HEK293 (cell line): ENCODE results near the gene PCDHGC5.

ENCODE experiments used
- CTCF ChIA-PET: fragments of 350-600 bp; formaldehyde crosslinking; extraction: SDS; loops from one replicate; lab custom pipeline; 2021; ENCODE audit warnings: antibody characterized with exemption; lab: Yijun Ruan, JAX
- POLR2A ChIA-PET: fragments of 300-600 bp; formaldehyde crosslinking; extraction: SDS; loops from one replicate; lab custom pipeline; 2020; ENCODE audit warnings: antibody characterized with exemption, inconsistent platforms; lab: Yijun Ruan, JAX
- H3K27ac ChIP-seq: fragments of 200-500 bp; sonication (Bioruptor generic); 2 replicates; pipeline ENCODE4 v1.5.1; 2014; ENCODE audit warnings: low read depth, low read length, control low read depth, inconsistent platforms; ENCODE audit errors: extremely low read depth
- H3K36me3 ChIP-seq, 2 experiments: fragments of 200-500 bp in 1 of 2; sonication (Bioruptor generic) in 1 of 2; 1 replicate in 1 of 2; 2 replicates in 1 of 2; pipeline ENCODE4 v1.5.1; 2014 to 2017; ENCODE audit warnings: inconsistent platforms in 2 of 2, low read length in 2 of 2; ENCODE audit not compliant: control insufficient read depth in 2 of 2, insufficient read depth in 1 of 2
- H3K4me1 ChIP-seq: fragments of 200-500 bp; sonication (Bioruptor generic); 2 replicates; pipeline ENCODE4 v1.5.1; 2014; ENCODE audit warnings: mild to moderate bottlenecking, low read length, inconsistent platforms; ENCODE audit not compliant: control insufficient read depth, insufficient read depth
- H3K4me3 ChIP-seq: 2 replicates; pipeline ENCODE4 v1.5.1; 2011; ENCODE audit warnings: low read depth, mild to moderate bottlenecking, control low read depth, low read length, moderate library complexity
- H3K9me3 ChIP-seq: fragments of 200-500 bp; sonication (Bioruptor generic); 2 replicates; pipeline ENCODE4 v1.5.1; 2014; ENCODE audit warnings: low read depth, low read length, inconsistent platforms; ENCODE audit not compliant: control insufficient read depth, insufficient read depth
- BCL11B ChIP-seq: fragments of 450-650 bp; formaldehyde crosslinking; IDR thresholded peaks from 2 replicates; pipeline ENCODE4 v1.5.1; 2016; ENCODE audit warnings: low read depth, missing biosample characterization, missing genetic modification characterization
- FEZF1 ChIP-seq: fragments of 450-650 bp; formaldehyde crosslinking; IDR thresholded peaks from 2 replicates; pipeline ENCODE4 v1.5.1; 2016; ENCODE audit warnings: missing biosample characterization, missing genetic modification characterization
- GLIS1 ChIP-seq: fragments of 450-650 bp; formaldehyde crosslinking; IDR thresholded peaks from 2 replicates; pipeline ENCODE4 v1.5.1; 2016; ENCODE audit warnings: missing biosample characterization, missing genetic modification characterization
- GLIS2 ChIP-seq: fragments of 450-650 bp; formaldehyde crosslinking; IDR thresholded peaks from 2 replicates; pipeline ENCODE4 v1.5.1; 2016; ENCODE audit warnings: missing biosample characterization, missing genetic modification characterization
- KLF16 ChIP-seq: fragments of 450-650 bp; formaldehyde crosslinking; IDR thresholded peaks from 2 replicates; pipeline ENCODE4 v1.5.1; 2017; ENCODE audit warnings: missing biosample characterization, missing genetic modification characterization
- KLF8 ChIP-seq: fragments of 450-650 bp; formaldehyde crosslinking; IDR thresholded peaks from 2 replicates; pipeline ENCODE4 v1.5.1; 2016; ENCODE audit warnings: missing biosample characterization, missing genetic modification characterization
- SP2 ChIP-seq: fragments of 450-650 bp; formaldehyde crosslinking; IDR thresholded peaks from 2 replicates; pipeline ENCODE4 v1.5.1; 2016; ENCODE audit warnings: missing biosample characterization, missing genetic modification characterization
- TRIM28 ChIP-seq: IDR thresholded peaks from 2 replicates; pipeline ENCODE4 v1.6.1; 2011; ENCODE audit warnings: low read length, control low read depth, borderline replicate concordance
- ZFP41 ChIP-seq: fragments of 450-650 bp; formaldehyde crosslinking; IDR thresholded peaks from 2 replicates; pipeline ENCODE4 v1.5.1; 2016; ENCODE audit warnings: missing biosample characterization, missing genetic modification characterization, borderline replicate concordance
- ZNF114 ChIP-seq: fragments of 450-650 bp; formaldehyde crosslinking; IDR thresholded peaks from 2 replicates; pipeline ENCODE4 v1.5.0; 2017; ENCODE audit warnings: missing biosample characterization, missing genetic modification characterization
- ZNF24 ChIP-seq: fragments of 450-650 bp; formaldehyde crosslinking; IDR thresholded peaks from 2 replicates; pipeline ENCODE4 v1.5.1; 2016; ENCODE audit warnings: missing biosample characterization, missing genetic modification characterization
- ZNF266 ChIP-seq: fragments of 450-650 bp; formaldehyde crosslinking; IDR thresholded peaks from 2 replicates; pipeline ENCODE4 v1.5.1; 2016; ENCODE audit warnings: missing biosample characterization, missing genetic modification characterization, low read depth
- ZNF341 ChIP-seq: fragments of 450-650 bp; formaldehyde crosslinking; IDR thresholded peaks from 2 replicates; pipeline ENCODE4; 2016; ENCODE audit warnings: low read depth, missing biosample characterization, missing genetic modification characterization
- ZNF404 ChIP-seq: fragments of 450-650 bp; formaldehyde crosslinking; IDR thresholded peaks from 2 replicates; pipeline ENCODE4 v1.5.1; 2017; ENCODE audit warnings: missing biosample characterization, missing genetic modification characterization
- ZNF423 ChIP-seq: fragments of 450-650 bp; formaldehyde crosslinking; IDR thresholded peaks from 2 replicates; pipeline ENCODE4 v1.5.1; 2016; ENCODE audit warnings: missing biosample characterization, missing genetic modification characterization
- ZNF426 ChIP-seq: fragments of 450-650 bp; formaldehyde crosslinking; IDR thresholded peaks from 2 replicates; pipeline ENCODE4 v1.5.1; 2017; ENCODE audit warnings: missing biosample characterization, missing genetic modification characterization, mild to moderate bottlenecking, inconsistent platforms, moderate library complexity
- ZNF433 ChIP-seq: fragments of 450-650 bp; formaldehyde crosslinking; IDR thresholded peaks from 2 replicates; pipeline ENCODE4 v1.5.1; 2016; ENCODE audit warnings: missing biosample characterization, missing genetic modification characterization, low read depth
- ZNF558 ChIP-seq: fragments of 450-650 bp; formaldehyde crosslinking; IDR thresholded peaks from 2 replicates; pipeline ENCODE4 v1.5.1; 2016; ENCODE audit warnings: missing biosample characterization, missing genetic modification characterization
- ZNF660 ChIP-seq: fragments of 450-650 bp; IDR thresholded peaks from 2 replicates; pipeline ENCODE4 v1.5.1; 2018; ENCODE audit warnings: missing biosample characterization, mild to moderate bottlenecking, missing genetic modification characterization
- ZNF76 ChIP-seq: fragments of 450-650 bp; formaldehyde crosslinking; IDR thresholded peaks from 2 replicates; pipeline ENCODE4; 2016; ENCODE audit warnings: low read depth, missing biosample characterization, missing genetic modification characterization, borderline replicate concordance
- ZNF837 ChIP-seq: fragments of 450-650 bp; formaldehyde crosslinking; IDR thresholded peaks from 2 replicates; pipeline ENCODE4 v1.5.1; 2016; ENCODE audit warnings: missing biosample characterization, missing genetic modification characterization
- TF ChIP-seq, protein P1 (sequence below): fragments of 450-650 bp; formaldehyde crosslinking; IDR thresholded peaks from 2 replicates; pipeline ENCODE4 v1.5.1; 2016; ENCODE audit warnings: missing biosample characterization, missing genetic modification characterization, borderline replicate concordance
- TF ChIP-seq, protein P2 (sequence below): fragments of 450-650 bp; formaldehyde crosslinking; IDR thresholded peaks from 2 replicates; pipeline ENCODE4 v1.5.1; 2016; ENCODE audit warnings: missing biosample characterization, missing genetic modification characterization
- TF ChIP-seq, protein P3 (sequence below): fragments of 450-650 bp; formaldehyde crosslinking; conservative IDR thresholded peaks from 2 replicates; pipeline ENCODE4 v1.5.1; 2016; ENCODE audit warnings: low read depth, missing biosample characterization, missing genetic modification characterization

The PCDHGC5 gene

DNA sequence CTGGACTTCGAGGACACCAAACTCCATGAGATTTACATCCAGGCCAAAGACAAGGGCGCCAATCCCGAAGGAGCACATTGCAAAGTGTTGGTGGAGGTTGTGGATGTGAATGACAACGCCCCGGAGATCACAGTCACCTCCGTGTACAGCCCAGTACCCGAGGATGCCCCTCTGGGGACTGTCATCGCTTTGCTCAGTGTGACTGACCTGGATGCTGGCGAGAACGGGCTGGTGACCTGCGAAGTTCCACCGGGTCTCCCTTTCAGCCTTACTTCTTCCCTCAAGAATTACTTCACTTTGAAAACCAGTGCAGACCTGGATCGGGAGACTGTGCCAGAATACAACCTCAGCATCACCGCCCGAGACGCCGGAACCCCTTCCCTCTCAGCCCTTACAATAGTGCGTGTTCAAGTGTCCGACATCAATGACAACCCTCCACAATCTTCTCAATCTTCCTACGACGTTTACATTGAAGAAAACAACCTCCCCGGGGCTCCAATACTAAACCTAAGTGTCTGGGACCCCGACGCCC lies 11.8 kb upstream of the PCDHGC5 start:
- 0 out of 2 replicates have a peak, but pooled peaks cover 4% of the 10 kb centered on the region for H3K4me1 ChIP-seq
- no peaks in the 10 kb centered on the region for H3K9me3 ChIP-seq
- TF ChIP-seq SP2 (no peak), ZNF660 (tag by site-specific recombination) (no peak), ZNF423 (tag by site-specific recombination) (no peak), ZFP41 (tag by site-specific recombination) (no peak), GLIS2 (no peak), FEZF1 (tag by site-specific recombination) (no peak), ZNF24 (tag by site-specific recombination) (no peak), BCL11B (tag by site-specific recombination) (no peak), ZNF76 (tag by site-specific recombination) (no peak)
- TF ChIP-seq, all 188 proteins: peak for 0
- peak overlapping the region; percentile 44; the same call in 1 of the 2 replicates for H3K4me3 ChIP-seq
- H3K27ac ChIP-seq, result no peak overlapping the region
- CTCF ChIA-PET, result interaction anchor here (1.0 to 2.3 kb wide), 6 partner anchors 12 to 56 kb away, joined by 3 to 16 read pairs (median 8); partner anchors contain the start of gene PCDHGA11
- POLR2A ChIA-PET, result interaction anchor here (0.8 to 1.8 kb wide), 4 partner anchors 8 to 37 kb away, joined by 3 to 11 read pairs (median 7); partner anchors contain the start of genes PCDHGC4 and PCDHGC5
- no peaks in the 10 kb centered on the region for H3K36me3 ChIP-seq

DNA sequence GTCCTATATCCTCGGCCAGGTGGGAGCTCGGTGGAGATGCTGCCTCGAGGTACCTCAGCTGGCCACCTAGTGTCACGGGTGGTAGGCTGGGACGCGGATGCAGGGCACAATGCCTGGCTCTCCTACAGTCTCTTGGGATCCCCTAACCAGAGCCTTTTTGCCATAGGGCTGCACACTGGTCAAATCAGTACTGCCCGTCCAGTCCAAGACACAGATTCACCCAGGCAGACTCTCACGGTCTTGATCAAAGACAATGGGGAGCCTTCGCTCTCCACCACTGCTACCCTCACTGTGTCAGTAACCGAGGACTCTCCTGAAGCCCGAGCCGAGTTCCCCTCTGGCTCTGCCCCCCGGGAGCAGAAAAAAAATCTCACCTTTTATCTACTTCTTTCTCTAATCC lies 11.1 kb upstream of the PCDHGC5 start:
- no peak for TF ChIP-seq ZNF426 (tag by site-specific recombination)
- TF ChIP-seq ZNF433, result no peak
- TF ChIP-seq, all 188 proteins: peak for 0
- Histone ChIP-seq H3K36me3 (no peaks in the 10 kb centered on the region), H3K9me3 (no peaks in the 10 kb centered on the region), H3K4me1 (0 out of 2 replicates have a peak, but pooled peaks cover 4% of the 10 kb centered on the region), H3K4me3 (no peak overlapping the region), H3K27ac (no peak overlapping the region)
- CTCF ChIA-PET, result interaction anchor here (0.5 to 2.3 kb wide), 4 partner anchors 47 to 80 kb away, joined by 3 to 11 read pairs (median 5); partner anchors contain the start of gene PCDHGA11
- POLR2A ChIA-PET, result no interaction called here

DNA sequence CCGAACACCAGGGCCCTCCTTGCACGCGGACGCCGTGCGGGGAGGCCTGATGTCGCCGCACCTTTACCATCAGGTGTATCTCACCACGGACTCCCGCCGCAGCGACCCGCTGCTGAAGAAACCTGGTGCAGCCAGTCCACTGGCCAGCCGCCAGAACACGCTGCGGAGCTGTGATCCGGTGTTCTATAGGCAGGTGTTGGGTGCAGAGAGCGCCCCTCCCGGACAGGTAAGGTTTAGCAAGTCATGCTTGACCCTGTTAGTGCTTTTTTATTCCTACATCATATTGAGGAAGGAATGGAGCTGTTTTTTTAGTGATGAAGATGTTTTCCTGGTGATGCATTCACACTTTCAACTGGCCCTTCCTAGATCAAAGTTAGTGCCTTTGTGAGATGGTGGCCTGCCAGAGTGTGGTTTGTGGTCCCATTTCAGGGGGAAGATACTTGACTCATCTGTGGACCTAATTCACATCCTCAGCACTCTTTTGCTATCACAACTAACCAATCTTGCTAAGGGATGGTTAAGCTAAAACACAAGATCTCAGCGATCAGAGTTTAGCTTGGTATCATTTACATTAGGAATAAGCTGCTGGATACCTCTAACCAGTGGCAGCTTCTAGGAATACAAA lies 10.4 kb upstream of the PCDHGC5 start:
- H3K36me3 ChIP-seq, result no peaks in the 10 kb centered on the region
- H3K27ac ChIP-seq, result no peak overlapping the region
- peaks cover 4% of the 10 kb centered on the region; the same call in 1 of the 2 replicates for H3K4me1 ChIP-seq
- ChIA-PET POLR2A (no interaction called here), CTCF (interaction anchor here (0.5 to 2.3 kb wide), 7 partner anchors 15 to 1120 kb away, joined by 3 to 11 read pairs (median 3); partner anchors contain the start of gene PCDHGA11)
- no peaks in the 10 kb centered on the region for H3K9me3 ChIP-seq
- H3K4me3 ChIP-seq, result no peak overlapping the region
- TF ChIP-seq ZNF266 (tag by site-specific recombination) (no peak), KLF8 (tag by site-specific recombination) (no peak), ZNF558 (tag by site-specific recombination) (no peak), TRIM28 (no peak), ZNF76 (tag by site-specific recombination) (no peak), ZNF404 (tag by site-specific recombination) (no peak), ZNF341 (no peak), KLF16 (tag by site-specific recombination) (no peak), ZNF837 (tag by site-specific recombination) (no peak), ZNF114 (no peak), GLIS1 (tag by site-specific recombination) (no peak)
- TF ChIP-seq, protein P1, sequence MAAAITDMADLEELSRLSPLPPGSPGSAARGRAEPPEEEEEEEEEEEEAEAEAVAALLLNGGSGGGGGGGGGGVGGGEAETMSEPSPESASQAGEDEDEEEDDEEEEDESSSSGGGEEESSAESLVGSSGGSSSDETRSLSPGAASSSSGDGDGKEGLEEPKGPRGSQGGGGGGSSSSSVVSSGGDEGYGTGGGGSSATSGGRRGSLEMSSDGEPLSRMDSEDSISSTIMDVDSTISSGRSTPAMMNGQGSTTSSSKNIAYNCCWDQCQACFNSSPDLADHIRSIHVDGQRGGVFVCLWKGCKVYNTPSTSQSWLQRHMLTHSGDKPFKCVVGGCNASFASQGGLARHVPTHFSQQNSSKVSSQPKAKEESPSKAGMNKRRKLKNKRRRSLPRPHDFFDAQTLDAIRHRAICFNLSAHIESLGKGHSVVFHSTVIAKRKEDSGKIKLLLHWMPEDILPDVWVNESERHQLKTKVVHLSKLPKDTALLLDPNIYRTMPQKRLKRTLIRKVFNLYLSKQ (tag by site-specific recombination), result no peak
- TF ChIP-seq, protein P2, sequence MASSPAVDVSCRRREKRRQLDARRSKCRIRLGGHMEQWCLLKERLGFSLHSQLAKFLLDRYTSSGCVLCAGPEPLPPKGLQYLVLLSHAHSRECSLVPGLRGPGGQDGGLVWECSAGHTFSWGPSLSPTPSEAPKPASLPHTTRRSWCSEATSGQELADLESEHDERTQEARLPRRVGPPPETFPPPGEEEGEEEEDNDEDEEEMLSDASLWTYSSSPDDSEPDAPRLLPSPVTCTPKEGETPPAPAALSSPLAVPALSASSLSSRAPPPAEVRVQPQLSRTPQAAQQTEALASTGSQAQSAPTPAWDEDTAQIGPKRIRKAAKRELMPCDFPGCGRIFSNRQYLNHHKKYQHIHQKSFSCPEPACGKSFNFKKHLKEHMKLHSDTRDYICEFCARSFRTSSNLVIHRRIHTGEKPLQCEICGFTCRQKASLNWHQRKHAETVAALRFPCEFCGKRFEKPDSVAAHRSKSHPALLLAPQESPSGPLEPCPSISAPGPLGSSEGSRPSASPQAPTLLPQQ (tag by site-specific recombination), result no peak
- TF ChIP-seq, protein P3, sequence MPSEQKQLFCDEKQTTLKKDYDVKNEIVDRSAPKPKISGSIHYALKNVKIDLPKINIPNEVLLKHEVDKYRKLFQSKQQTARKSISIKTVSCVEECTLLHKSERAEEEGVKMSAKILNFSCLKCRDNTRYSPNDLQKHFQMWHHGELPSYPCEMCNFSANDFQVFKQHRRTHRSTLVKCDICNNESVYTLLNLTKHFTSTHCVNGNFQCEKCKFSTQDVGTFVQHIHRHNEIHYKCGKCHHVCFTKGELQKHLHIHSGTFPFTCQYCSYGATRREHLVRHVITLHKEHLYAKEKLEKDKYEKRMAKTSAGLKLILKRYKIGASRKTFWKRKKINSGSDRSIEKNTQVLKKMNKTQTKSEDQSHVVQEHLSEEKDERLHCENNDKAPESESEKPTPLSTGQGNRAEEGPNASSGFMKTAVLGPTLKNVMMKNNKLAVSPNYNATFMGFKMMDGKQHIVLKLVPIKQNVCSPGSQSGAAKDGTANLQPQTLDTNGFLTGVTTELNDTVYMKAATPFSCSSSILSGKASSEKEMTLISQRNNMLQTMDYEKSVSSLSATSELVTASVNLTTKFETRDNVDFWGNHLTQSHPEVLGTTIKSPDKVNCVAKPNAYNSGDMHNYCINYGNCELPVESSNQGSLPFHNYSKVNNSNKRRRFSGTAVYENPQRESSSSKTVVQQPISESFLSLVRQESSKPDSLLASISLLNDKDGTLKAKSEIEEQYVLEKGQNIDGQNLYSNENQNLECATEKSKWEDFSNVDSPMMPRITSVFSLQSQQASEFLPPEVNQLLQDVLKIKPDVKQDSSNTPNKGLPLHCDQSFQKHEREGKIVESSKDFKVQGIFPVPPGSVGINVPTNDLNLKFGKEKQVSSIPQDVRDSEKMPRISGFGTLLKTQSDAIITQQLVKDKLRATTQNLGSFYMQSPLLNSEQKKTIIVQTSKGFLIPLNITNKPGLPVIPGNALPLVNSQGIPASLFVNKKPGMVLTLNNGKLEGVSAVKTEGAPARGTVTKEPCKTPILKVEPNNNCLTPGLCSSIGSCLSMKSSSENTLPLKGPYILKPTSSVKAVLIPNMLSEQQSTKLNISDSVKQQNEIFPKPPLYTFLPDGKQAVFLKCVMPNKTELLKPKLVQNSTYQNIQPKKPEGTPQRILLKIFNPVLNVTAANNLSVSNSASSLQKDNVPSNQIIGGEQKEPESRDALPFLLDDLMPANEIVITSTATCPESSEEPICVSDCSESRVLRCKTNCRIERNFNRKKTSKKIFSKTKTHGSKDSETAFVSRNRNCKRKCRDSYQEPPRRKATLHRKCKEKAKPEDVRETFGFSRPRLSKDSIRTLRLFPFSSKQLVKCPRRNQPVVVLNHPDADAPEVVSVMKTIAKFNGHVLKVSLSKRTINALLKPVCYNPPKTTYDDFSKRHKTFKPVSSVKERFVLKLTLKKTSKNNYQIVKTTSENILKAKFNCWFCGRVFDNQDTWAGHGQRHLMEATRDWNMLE (tag by site-specific recombination), result no peak
